ENCODE data around the gene ARSI. TPM values are rescaled to one million over a fixed set of nuclear protein-coding genes. Genes with fewer than 3 reads are reported as not detected.

Gene ARSI
- total and polyA plus RNA-seq, 2 donors (not counting 3 experiments of a cell fraction or from before 2014, with no cell fraction given): 0.17 to 0.20 TPM

GRCh38 chr5:150281987-150282386 lies 20.7 kb downstream of the ARSI start:
- Histone ChIP-seq H3K4me2 (ENCODE audit: insufficient read depth, low read length) (no peak overlapping the region), H2AFZ (ENCODE audit: low read depth, low read length) (no peak overlapping the region), H4K20me1 (replicated peaks; ENCODE audit: control insufficient read depth, extremely low read depth, insufficient read depth, low read length) (no peaks in the 10 kb centered on the region), H3K4me1 (ENCODE audit: control insufficient read depth, extremely low read depth, insufficient read depth, low read length) (no peaks in the 10 kb centered on the region), H3K9ac (replicated peaks; ENCODE audit: extremely low read depth, insufficient read depth, low read length) (no peak overlapping the region), H3K9me3 (replicated peaks; ENCODE audit: control insufficient read depth, insufficient read depth, low read length) (no peaks in the 10 kb centered on the region), H3K27ac (ENCODE audit: insufficient read depth, low read depth, low read length) (no peak overlapping the region), H3K79me2 (ENCODE audit: control insufficient read depth, insufficient read depth, low read length) (no peaks in the 10 kb centered on the region), H3K36me3 (ENCODE audit: control insufficient read depth in 2 of 2, extremely low read depth in 1 of 2, insufficient read depth in 2 of 2, low read length in 2 of 2) (no peaks in the 10 kb centered on the region), H3K9me1 (replicated peaks; ENCODE audit: control insufficient read depth, extremely low read depth, insufficient read depth, low read length) (no peaks in the 10 kb centered on the region), H3K27me3 (ENCODE audit: control insufficient read depth in 2 of 2, insufficient read depth in 2 of 2, low read length in 2 of 2) (peaks cover 17 to 37% of the 10 kb centered on the region in 2 experiments), H3K4me3 (replicated peaks in 1 of 3; ENCODE audit: insufficient read depth in 1 of 3, low read depth in 1 of 3, low read length in 3 of 3) (no peak overlapping the region)
- intact Hi-C loops (cut with micrococcal nuclease) (no loop called here), dilution Hi-C loops (cut with MboI; ENCODE audit: extremely low pct_ligation_motif_present, low sequenced_read_pairs) (no loop called here)
- CTCF ChIA-PET: no interaction called here
- BruUV-seq (replicated peaks): no TSS peak
- no peak for TF ChIP-seq GATA2 (IDR thresholded peaks at IDR 0.05; ENCODE audit: insufficient read depth, insufficient read length, low read depth, low read length)
- no peak for TF ChIP-seq MYC (IDR thresholded peaks at IDR 0.05; ENCODE audit: low read depth, low read length)
- TF ChIP-seq POLR2AphosphoS5 (IDR thresholded peaks at IDR 0.05; ENCODE audit: insufficient read depth, low read depth, low read length): no peak
- no peak for TF ChIP-seq CTCF (IDR thresholded peaks at IDR 0.05; ENCODE audit: extremely low read depth in 1 of 2, insufficient read depth in 1 of 2, low read depth in 1 of 2, low read length in 2 of 2)
- TF ChIP-seq FOS (IDR thresholded peaks at IDR 0.05; ENCODE audit: borderline replicate concordance, insufficient read depth, low read length): no peak
- TF ChIP-seq EZH2 (IDR thresholded peaks at IDR 0.05; ENCODE audit: borderline replicate concordance, low read depth, low read length, severe bottlenecking): no peak
- TF ChIP-seq JUN (IDR thresholded peaks at IDR 0.05; ENCODE audit: borderline replicate concordance, insufficient read depth, insufficient read length, low read depth): no peak
- no peak for TF ChIP-seq POLR2A (IDR thresholded peaks at IDR 0.05; ENCODE audit: low read depth, low read length)
- TF ChIP-seq MAX (IDR thresholded peaks at IDR 0.05; ENCODE audit: insufficient read depth, insufficient read length): no peak
- DNase-seq (ENCODE audit: low read depth, low spot score): no peak
- POLR2A ChIA-PET: no interaction called here
- FAIRE-seq: no peak

Data from endothelial cell of umbilical vein (primary cell).